ENCODE data around the gene SLC38A4.

Gene SLC38A4

DNA sequence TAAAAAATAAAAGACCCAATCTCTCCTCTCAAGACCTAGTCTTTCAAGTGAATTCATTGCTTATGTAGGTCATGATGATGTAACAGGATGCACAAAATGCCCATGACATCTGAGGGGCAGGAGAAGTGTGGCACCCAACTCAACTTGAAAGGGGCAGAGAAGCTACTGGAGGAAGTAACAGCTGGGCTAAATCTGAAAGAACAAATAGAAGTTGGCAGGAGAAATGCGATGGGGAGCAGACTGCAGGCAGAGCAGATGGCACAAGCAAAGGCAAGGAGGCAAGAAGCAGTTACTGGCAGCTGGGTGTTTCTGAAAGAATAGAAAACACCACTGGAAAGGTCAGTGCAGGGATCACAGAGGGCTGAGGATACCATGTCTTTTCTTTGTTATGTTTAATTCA lies 14.6 kb downstream of the SLC38A4 start:
- DNase-seq = peak in 1 of 5 experiments; percentile 40

GRCh38 chr12:46808955-46809697 lies 16.7 kb downstream of the SLC38A4 start:
- no peak for DNase-seq

- DNase-seq = no peak
These were observed 17.5 kb downstream of the SLC38A4 start for GRCh38 chr12:46808317-46808716.

GRCh38 chr12:46804054-46804453 lies 21.7 kb downstream of the SLC38A4 start:
- no peak for DNase-seq

- no peak for DNase-seq
These were observed 22.3 kb downstream of the SLC38A4 start for GRCh38 chr12:46803517-46803916.

DNA sequence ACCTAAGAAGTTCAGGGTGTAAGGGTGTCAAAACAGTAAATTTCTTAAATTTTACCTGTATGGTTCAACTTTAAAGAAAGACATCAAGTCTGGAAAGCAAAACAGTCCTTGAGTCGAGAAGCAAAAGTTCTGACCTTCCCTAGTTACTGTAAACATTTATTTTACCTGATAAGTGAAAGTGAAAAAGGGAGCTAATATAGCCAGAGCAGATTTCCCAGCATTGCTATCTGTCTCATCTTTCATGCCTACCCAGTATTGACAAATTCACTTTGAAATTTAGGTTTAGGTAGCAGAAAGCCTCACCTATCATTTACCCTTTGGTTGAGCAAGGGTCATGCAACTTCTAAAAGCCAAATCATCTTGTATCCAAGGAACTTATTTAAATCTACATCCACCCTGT lies 24.5 kb downstream of the SLC38A4 start:
- DNase-seq = no peak

GRCh38 chr12:46800160-46800559 lies 25.6 kb downstream of the SLC38A4 start:
- no peak for DNase-seq

DNA sequence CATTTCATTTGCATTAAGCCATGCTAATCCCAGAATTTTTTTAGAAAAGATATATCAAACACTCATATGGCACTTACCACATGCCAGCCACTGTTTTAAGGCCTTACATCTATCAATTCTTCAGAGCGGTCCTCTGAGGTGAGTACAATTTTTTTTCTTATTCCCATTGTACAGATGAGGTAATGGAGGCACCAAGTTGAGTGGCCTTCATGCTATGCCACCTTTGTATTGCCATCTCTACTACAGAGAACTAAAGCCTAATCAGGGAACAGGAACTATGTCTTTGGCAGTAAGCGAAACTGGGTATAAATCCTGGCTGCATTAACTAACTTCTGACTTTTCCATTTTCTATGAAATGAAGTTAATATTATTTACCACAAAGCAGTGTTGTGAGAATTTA lies 27.1 kb downstream of the SLC38A4 start:
- DNase-seq = no peak

DNA sequence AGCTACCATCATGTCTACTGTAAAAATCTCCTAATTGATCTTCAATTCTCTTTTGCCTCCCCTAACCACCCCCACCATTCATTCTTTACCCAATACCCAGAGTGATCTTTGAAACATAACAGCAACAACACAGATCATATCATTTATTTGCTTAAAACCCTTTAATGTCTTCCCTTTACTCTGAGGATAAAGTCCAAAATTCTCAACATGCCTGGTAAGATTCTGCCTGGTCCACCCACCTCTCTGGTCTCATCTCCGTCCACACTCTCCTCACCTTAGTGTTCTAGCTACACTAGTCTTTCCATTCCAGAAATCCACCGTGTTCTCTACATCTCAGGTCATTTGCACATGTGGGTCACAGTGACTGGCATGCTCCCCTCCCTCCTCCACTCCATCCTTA lies 27.7 kb downstream of the SLC38A4 start:
- no peak for DNase-seq

- no peak for DNase-seq
These were observed 29.8 kb downstream of the SLC38A4 start for GRCh38 chr12:46795988-46796387.

DNA sequence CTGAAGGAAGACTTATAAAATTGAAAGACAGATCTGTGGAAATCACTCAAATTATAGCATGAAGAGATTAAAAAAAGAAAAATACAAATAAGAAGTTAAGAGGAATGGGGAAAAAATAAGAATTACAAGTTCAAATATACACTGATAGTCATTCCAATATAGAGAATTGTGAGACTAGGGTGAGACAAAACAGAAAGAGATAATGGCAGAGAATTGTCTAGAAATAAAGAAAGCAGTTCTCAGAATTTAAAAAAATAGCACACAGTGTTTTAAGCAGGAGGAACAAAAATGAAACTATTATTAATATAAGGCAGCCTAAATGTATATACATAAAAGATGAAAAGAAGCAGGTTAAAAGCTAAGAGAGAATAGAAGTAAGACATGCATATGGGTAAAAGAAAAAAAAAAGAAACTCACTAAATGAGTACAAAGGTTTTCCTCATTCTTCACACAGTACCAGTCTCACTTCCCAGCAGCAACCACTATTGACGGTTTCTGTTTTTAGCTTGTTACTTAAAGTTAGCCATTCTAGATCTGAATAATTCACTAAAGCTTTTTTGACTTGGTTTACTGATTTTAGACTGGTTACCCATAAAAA lies 31.1 kb downstream of the SLC38A4 start:
- peak in 1 of 5 experiments; percentile 36 for DNase-seq

GRCh38 chr12:46792925-46793324 lies 32.9 kb downstream of the SLC38A4 start:
- no peak for DNase-seq

GRCh38 chr12:46790066-46790465 lies 35.7 kb downstream of the SLC38A4 start:
- DNase-seq = no peak

DNA sequence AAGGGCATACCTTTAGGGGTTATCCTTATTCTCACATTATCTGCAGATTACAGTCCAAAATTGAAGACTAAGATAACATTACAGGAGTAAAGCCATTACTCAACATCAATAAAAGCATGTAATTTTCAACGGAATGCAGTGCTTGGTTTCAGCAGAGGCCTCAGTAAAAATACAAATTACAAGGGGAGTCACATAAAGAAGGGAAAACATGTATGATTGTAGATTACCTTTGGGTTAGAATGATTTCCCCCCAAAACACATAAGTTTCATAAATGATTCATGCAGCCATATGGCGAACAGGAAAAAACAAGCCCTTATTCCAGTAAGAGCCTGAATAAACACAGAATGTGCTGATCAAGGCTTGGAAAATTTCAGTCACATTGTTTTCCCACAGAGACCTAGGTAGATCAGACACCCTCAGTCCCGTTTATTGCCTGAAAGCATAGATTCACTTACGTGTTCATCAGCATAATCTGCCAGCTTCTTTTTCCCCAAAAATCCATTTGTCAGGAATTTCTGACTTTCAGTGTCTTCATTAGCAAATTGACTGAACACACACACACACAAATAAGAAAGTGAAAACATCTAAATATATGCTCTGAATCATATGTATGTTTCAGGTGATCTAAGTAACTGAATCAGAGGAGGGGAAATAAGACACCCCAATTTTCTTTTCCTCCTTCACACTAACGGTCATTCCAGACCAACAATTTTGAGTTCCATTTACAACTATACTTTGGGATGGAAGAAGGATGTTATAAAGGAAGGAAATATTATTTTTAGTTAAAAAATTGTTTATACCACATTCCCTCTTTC lies 37.5 kb downstream of the SLC38A4 start:
- DNase-seq = no peak

DNA sequence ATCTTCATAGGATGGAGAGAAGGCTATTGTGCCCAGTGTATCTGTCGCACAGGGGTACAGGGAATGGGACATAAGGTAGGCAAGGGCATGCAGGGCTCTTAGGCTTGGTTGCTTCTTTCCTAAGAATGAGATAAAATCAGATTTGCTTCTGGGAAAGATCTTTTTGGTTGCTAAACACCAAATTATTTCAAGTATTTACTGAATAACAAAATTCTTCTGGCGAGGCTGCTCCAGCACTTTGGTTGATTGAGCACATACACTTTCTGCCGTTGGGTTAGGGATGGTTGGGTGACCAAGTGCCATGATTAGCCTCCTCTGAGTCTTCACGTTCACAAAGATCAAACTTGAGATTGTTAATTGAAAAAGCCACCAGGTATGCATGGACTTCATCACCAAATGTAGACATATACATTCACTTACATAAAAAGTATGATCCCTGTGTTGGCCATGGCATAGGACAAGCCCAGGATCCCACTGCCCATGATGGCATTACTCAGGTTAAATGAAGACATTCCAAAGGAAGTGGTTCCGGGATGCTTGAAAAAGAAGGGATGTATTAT lies 38.2 kb downstream of the SLC38A4 start:
- no peak for DNase-seq

DNA sequence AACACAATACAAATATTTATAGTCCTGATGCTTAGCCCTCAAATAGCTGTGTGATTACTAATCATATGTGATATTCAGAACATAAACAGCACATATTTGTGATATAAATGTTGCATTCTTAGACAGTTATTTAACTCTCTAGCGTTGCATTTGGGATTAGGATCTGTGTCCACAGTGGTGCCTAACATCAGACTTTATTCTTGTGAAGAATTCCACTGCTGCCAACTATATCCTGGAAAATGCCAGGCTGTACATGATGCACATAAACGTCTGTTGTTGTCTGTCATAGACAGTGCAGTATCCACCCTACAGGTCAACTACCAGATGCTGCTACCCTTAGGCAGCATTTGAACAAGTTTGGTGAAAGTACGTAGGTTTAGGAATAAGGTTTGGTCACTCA lies 39.0 kb downstream of the SLC38A4 start:
- no peak for DNase-seq

- no peak for DNase-seq
These were observed 40.4 kb downstream of the SLC38A4 start for GRCh38 chr12:46785382-46785781.

DNA sequence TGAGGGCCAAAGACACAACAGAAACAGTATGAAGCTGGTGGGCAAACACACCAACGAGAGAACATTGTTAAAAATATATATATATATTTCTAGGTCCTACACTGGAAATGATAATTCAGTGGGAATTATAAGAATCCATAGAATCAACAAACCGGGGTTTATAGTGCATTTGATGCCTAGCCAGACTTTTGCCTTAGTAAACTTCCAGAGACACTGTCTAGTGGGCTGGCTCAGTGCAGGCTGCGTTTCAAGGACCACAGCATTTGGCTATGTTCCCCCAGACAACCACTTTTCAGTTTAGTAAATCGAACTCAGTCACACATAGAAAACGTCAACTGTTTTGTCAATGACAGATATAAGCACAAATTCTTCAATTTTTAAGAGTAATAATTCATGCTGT lies 41.9 kb downstream of the SLC38A4 start:
- DNase-seq = no peak

DNA sequence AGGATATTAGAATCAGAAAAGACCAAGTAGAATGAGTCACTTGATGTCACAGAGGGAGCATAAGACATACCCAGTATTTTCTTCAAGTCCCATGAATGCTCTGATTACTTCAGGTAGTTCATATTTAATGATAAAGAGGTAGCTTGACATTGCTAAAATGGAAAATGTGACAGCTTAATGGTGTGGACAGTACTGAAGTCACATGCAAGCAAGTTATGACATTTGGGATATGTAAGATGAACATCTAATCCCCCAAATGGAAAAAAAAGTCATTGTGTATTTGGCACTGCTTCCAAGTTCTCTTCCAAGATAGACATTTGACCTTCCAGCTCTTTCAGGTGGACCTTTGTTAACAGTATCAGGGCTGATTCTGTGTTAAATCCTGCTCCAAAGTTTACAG lies 45.9 kb downstream of the SLC38A4 start:
- DNase-seq = no peak

GRCh38 chr12:46779063-46779462 lies 46.7 kb downstream of the SLC38A4 start:
- DNase-seq = no peak

GRCh38 chr12:46778415-46778814 lies 47.4 kb downstream of the SLC38A4 start:
- DNase-seq = no peak

GRCh38 chr12:46777587-46777986 lies 48.2 kb downstream of the SLC38A4 start:
- no peak for DNase-seq

DNA sequence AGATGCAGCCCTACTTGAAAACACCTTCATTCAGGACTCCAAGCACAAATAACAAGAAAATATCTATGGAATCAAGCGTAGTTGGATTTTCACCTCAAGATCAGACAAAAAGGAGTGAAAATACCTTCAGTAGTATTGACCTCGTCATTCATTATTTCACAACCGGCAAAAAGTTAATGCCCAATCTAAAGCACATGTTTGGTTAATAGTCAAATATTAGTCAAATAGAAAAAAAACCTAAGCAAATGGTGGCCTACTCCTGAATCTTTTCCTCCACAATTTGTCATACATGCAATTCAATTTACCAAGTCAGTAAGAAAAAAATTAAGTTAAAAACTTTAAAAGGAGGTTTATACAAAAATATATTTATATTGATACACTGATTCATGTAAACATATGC lies 50.0 kb downstream of the SLC38A4 start:
- DNase-seq = no peak

GRCh38 chr12:46774322-46774633 lies 51.5 kb downstream of the SLC38A4 start:
- no peak for DNase-seq

Data from T-helper 2 cell (primary cell).